Mucosa of rectum (tissue), 2 donors: Measurements from ENCODE around the gene RPS3.

Experiments used
- H3K27ac ChIP-seq, 2 donors: one replicate each; pipeline ENCODE4 v1.7.0; 2013; ENCODE audit warnings: inconsistent platforms in 2 of 2, low read depth in 2 of 2, low read length in 2 of 2
- H3K27me3 ChIP-seq, 2 donors: one replicate each; pipeline ENCODE4 v1.7.0; 2013; ENCODE audit warnings: low read length in 2 of 2; ENCODE audit not compliant: control insufficient read depth in 2 of 2, insufficient read depth in 2 of 2
- H3K36me3 ChIP-seq, 2 donors: one replicate each; pipeline ENCODE4 v1.7.0; 2013; ENCODE audit warnings: low read length in 2 of 2; ENCODE audit not compliant: control insufficient read depth in 2 of 2, insufficient read depth in 2 of 2
- H3K4me1 ChIP-seq, 2 donors: one replicate each; pipeline ENCODE4 v1.7.0; 2013; ENCODE audit warnings: low read length in 2 of 2, mild to moderate bottlenecking in 1 of 2; ENCODE audit not compliant: control insufficient read depth in 2 of 2, insufficient read depth in 2 of 2
- H3K4me3 ChIP-seq, 2 donors: one replicate each; pipeline ENCODE4 v1.7.0; 2013; ENCODE audit warnings: low read length in 2 of 2
- H3K9ac ChIP-seq, 2 donors: one replicate each; pipeline ENCODE4 v1.7.0; 2013; ENCODE audit warnings: low read length in 2 of 2, low read depth in 1 of 2, mild to moderate bottlenecking in 1 of 2
- H3K9me3 ChIP-seq, 2 donors: one replicate each; pipeline ENCODE4 v1.7.0; 2013; ENCODE audit warnings: low read length in 2 of 2; ENCODE audit not compliant: control insufficient read depth in 2 of 2
- donor health status: healthy.
- donor health status: Normal muscosa, but diverticular disease.

The RPS3 gene

DNA sequence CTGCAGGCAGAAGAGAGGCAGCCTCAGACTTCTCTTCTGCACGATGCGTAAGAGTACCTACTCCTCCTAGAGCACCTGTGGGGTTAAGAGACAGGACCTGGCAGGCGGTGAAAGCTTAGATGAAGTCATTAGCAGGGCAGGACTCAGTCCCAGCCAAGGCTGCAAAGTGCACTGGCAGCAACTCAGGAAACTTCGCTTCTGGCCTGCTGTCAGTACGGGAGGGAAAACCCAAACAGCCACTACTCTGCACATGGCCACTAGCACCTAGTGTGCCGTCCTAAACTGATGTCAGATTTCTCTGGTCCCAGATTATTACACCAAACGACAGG is 42.5 kb downstream of the RPS3 start:
- Histone ChIP-seq H3K9me3 (no peaks in the 10 kb centered on the region), H3K4me1 (no peaks in the 10 kb centered on the region), H3K27me3 (no peaks in the 10 kb centered on the region), H3K4me3 (no peak overlapping the region), H3K27ac (no peak overlapping the region), H3K9ac (no peak overlapping the region), H3K36me3 (no peaks in the 10 kb centered on the region)

DNA sequence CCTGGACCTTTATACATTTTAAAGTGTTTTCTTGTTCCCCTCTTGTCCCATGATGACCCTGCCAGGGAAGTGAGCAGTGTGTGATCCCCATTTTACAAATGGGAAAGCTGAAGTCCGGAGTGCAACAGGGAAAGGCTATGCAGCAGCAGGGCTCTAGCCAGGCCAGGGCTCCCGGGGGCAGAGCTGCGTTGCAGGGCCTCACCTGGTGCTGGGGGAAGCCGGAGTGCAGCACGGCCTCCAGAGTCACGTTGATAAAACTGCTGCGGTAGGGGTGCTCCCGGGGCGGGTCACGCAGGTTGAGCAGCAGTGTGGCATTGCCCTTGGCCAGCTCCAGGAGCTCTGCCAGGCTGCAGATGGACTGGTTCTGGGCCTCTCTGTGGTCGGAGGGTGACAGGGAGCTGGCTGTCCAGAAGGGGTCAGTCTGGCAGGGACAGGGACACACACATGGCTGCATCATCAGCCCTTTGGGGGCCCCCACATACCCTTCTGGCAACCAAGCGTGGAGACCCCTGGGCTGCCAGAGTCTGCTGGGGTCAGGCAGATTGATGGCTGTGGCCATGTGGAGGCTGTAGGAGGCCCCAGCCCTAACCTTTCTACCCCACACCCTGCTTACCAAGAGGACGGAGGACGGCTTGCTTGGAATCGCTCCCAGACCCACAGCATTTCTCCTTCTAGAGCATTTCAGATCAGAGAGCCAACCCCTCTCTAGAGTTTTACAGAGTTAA is 43.0 kb downstream of the RPS3 start:
- Histone ChIP-seq H3K36me3 (no peaks in the 10 kb centered on the region), H3K9ac (no peak overlapping the region), H3K9me3 (no peaks in the 10 kb centered on the region), H3K27ac (no peak overlapping the region), H3K4me3 (no peak overlapping the region), H3K4me1 (no peaks in the 10 kb centered on the region), H3K27me3 (no peaks in the 10 kb centered on the region)

DNA sequence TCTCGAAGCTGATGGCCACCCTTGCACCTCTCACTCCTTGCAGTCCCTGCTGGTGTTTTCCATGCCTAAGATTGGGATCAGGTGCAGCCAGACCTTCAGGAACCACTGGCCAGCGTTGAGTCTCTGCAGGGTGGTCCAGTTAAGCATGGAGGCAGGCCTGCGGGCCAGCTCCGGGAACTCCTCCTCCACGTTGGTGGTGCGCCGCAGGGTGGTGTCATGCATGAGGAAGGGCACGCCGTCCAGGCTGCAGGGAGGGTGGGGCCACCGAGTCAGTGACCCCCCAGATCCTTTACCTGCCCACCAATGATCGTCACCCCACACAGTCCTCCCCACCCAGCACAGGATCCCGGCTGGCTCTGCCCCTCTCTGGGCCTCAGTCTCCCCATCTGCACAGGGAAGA is 43.7 kb downstream of the RPS3 start:
- Histone ChIP-seq H3K36me3 (no peaks in the 10 kb centered on the region), H3K9ac (no peak overlapping the region), H3K27me3 (no peaks in the 10 kb centered on the region), H3K4me3 (no peak overlapping the region), H3K9me3 (no peaks in the 10 kb centered on the region), H3K27ac (no peak overlapping the region), H3K4me1 (no peaks in the 10 kb centered on the region)

DNA sequence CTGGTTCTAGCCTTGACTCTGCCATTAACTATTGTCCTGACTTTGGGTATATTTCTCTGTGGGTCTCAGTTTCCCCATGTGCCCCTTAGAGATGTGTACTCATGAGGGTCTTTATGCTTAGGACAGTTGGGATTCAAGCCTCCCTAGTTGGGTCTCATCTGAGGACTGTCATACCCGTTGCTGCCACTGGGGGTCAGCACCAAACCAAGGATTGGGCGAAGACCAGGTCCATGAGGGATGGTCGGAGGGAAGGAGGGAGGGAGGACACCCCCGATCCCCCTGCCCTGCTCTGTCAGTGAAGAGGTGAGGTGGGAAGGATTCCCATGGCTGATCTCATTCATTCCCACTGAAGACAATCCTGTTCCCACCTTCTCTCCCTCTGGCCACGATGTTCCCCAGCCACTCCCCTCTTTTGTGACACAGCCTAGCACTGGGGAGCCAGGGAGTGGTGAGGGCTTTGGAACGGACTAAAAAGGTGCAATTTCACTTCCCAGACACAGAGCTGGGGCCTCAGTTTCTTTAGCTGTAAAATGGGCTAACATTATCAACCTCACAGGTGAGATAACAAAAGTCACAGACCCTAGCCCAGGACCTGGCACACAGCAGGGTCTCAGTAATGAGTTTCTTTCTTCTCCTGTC is 46.1 kb downstream of the RPS3 start:
- no peaks in the 10 kb centered on the region for H3K27me3 ChIP-seq
- no peaks in the 10 kb centered on the region for H3K4me1 ChIP-seq
- H3K4me3 ChIP-seq = no peak overlapping the region
- H3K9me3 ChIP-seq = no peaks in the 10 kb centered on the region
- H3K36me3 ChIP-seq = no peaks in the 10 kb centered on the region
- no peak overlapping the region for H3K9ac ChIP-seq
- H3K27ac ChIP-seq = no peak overlapping the region

DNA sequence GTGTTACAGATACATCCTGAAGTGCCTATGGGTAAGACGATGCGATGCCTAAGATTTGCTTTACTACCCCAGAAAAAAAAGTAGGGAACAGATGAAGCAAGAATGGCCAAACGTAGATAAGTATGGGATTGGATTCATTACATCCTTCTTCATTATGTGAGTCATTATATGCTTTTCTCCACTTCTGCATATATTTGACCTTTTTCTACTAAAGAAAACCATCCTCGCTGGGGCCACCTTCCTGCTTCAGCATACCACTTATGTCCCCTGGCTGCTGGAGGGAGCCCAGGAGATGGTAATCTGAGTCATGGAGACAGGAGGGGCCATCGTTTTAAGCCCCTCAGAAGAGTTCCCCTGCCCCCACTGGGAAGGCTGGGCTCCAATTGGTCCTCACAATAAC is 48.1 kb downstream of the RPS3 start:
- no peaks in the 10 kb centered on the region for H3K36me3 ChIP-seq
- no peak overlapping the region for H3K9ac ChIP-seq
- no peak overlapping the region for H3K27ac ChIP-seq
- H3K27me3 ChIP-seq = no peaks in the 10 kb centered on the region
- no peaks in the 10 kb centered on the region for H3K4me1 ChIP-seq
- H3K9me3 ChIP-seq = no peaks in the 10 kb centered on the region
- no peak overlapping the region for H3K4me3 ChIP-seq

DNA sequence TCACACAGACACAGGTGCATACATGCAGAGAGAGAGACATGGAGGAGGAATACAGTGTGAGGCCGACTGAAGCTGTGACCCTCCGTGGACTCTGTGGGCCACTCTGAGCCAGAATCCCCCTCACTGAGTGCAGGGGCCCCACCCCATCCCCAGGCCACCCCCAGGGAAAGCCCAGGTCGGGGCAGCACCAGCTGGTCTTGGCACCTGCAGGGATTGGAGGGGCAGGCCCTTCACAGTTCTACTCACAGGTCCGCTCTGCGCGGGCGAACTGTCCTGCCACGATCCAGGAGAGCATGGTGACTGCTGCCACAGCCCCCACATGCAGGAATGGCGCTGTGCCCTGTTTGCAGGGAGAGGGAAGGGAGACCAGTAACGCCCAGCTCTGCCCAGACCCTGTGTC is 50.0 kb downstream of the RPS3 start:
- Histone ChIP-seq H3K36me3 (no peaks in the 10 kb centered on the region), H3K4me1 (no peaks in the 10 kb centered on the region), H3K4me3 (no peak overlapping the region), H3K9me3 (no peaks in the 10 kb centered on the region), H3K27me3 (no peaks in the 10 kb centered on the region), H3K9ac (no peak overlapping the region), H3K27ac (no peak overlapping the region)

DNA sequence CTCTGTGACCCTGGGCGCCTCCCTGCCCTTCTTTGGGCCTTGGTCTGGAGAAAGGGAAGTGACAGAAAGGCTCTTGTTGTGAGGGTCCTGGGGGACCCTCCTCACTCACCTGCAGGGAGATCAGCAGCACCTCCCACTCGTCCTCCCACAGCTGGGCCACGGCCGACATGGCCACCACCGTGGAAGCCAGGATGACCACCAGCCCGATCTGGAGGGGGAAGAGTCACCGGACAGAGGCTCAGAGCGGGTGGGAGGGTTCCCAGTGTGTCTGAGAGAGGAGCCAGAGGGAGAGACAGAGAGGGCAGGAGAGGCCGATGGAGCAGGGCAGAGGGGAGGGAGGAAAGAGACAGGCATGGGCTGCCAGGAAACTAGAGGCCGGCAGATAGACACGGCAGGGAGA is 50.5 kb downstream of the RPS3 start:
- Histone ChIP-seq H3K4me1 (no peaks in the 10 kb centered on the region), H3K27ac (no peak overlapping the region), H3K27me3 (no peaks in the 10 kb centered on the region), H3K9me3 (no peaks in the 10 kb centered on the region), H3K9ac (no peak overlapping the region), H3K36me3 (no peaks in the 10 kb centered on the region), H3K4me3 (no peak overlapping the region)

DNA sequence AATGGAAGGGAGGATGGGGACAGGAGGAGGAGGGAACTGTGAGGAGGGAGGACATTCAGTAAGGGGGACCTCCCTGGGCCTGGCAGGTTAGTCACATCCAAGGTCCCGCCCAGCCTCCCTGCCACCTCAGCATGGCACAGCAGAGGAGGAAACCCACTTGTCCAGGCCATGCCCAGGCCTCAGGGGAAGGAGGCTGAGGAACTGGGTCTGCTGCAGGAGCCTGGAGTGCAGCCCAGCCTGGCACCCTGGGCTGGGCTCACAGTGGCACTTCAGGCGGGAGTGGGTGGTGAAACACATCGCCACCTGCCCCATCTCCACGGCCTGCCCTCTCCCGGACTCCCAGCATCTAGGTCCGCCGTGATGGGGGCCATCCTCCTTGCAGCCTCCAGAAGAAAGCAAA is 50.9 kb downstream of the RPS3 start:
- H3K9me3 ChIP-seq = no peaks in the 10 kb centered on the region
- no peak overlapping the region for H3K9ac ChIP-seq
- no peaks in the 10 kb centered on the region for H3K36me3 ChIP-seq
- no peaks in the 10 kb centered on the region for H3K4me1 ChIP-seq
- no peak overlapping the region for H3K4me3 ChIP-seq
- no peak overlapping the region for H3K27ac ChIP-seq
- no peaks in the 10 kb centered on the region for H3K27me3 ChIP-seq

DNA sequence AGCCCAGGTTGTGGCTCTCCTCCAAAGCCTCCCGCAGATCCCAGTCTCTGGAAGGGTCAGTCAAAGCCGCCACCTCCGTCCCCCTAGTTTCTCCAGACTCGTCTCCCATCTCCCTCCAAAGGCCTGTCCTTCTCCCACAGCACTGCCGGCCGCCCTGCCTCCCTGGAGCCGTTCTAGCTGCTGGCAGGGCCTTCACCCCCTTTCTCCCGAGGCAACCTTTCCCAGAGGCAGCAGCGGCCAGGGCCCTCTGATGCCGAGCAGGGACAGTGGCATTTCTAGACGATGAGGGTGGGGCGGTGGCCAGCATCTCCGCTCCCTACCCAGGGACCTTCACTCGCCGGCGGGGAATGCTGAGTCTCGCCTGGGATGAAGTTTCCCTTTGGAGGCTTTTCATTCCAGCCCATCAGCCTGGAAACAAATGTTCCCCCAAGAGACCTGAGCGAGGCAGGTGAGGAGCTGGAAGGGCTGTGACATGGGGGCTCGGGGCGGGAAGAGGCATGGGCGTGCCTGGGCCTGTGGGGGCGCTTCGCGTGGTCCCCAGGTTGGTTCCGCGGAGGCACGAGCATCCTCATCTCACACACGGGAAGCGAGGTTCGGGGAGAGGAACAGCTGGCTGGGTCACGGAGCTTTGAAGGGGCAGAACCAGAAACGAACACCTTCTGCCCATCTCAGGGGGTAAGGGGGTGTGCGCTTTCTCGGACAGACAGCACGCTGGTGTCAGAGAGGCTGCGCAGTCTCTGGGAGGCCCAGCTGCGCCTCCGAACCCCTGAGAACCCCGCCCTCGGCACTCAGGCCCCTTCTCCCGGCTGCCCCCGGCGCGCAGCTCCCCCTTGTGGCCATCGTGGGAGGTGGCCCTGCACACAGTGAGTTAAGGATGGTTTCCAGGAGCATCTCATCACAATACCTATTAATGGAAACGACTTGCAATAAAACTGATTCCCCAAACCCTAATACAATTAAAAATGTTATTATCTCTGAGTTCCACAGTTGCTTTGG is 51.8 kb downstream of the RPS3 start:
- Histone ChIP-seq H3K27me3 (no peaks in the 10 kb centered on the region), H3K4me3 (no peak overlapping the region), H3K36me3 (no peaks in the 10 kb centered on the region), H3K9ac (no peak overlapping the region), H3K27ac (no peak overlapping the region), H3K4me1 (no peaks in the 10 kb centered on the region), H3K9me3 (no peaks in the 10 kb centered on the region)
